ENCODE results near the gene DIAPH1.

- TF ChIP-seq CTCF (IDR thresholded peaks at IDR 0.05) (no peak), POLR2A (IDR thresholded peaks at IDR 0.05) (no peak)
These were observed 29.1 kb upstream of the DIAPH1 start for GRCh38 chr5:141647851-141648250.

Measured in Peyer's patch (tissue), 4 donors.